Heart left ventricle (tissue), 13 donors: ENCODE results near the gene NCAM1.

Experiments used
- POLR2A ChIP-seq, 2 donors: fragments of 450-650 bp; IDR thresholded peaks; one replicate each; pipeline ENCODE4 v1.6.1; 2017; ENCODE audit warnings: antibody characterized with exemption in 2 of 2, mild to moderate bottlenecking in 2 of 2, moderate library complexity in 2 of 2
- TF ChIP-seq, protein P1 (sequence below), 12 donors: fragments of 200-600 bp; sonication (generic) in 4 of 12; IDR thresholded peaks; one replicate each; pipeline versions ENCODE4 v1.5.0 to v1.8.0; 2018 to 2022; ENCODE audit warnings: antibody characterized with exemption in 12 of 12, mild to moderate bottlenecking in 5 of 12
- donor health status: ischemic (EF 13 %, LVEDD 7.1; RV severe dilation, severe dysfunction).
- donor health status: DM: no; HTN: yes; CAD: no.
- donor health status: DM: no; HTN: no; CAD: no.
- donor health status: ischemic (EF 25% LVEDD 6.9; RV normal size, moderate dysfunction).
- donor health status: ischemic (EF 25% LVEDD 5.7; RV mildly dilated, moderate dysfunction).
- donor health status: ischemic (EF 35%, LVEDD 5.7; RV mildly dilated, moderate dysfunction).
- donor health status: nonischemic (EF 11% LVEDD 7.7; RV severe dilation, severe dysfunction).
- donor health status: DM: yes; HTN: yes; CAD: no.
- donor health status: PGD.
- donor health status: ischemic (EF 29% LVEDD 5.4; RV normal size, mild dysfunction).
- donor health status: nonischemic (EF 23%, LVEDD 6.1; RV moderate dilation, normal function).

DNA sequence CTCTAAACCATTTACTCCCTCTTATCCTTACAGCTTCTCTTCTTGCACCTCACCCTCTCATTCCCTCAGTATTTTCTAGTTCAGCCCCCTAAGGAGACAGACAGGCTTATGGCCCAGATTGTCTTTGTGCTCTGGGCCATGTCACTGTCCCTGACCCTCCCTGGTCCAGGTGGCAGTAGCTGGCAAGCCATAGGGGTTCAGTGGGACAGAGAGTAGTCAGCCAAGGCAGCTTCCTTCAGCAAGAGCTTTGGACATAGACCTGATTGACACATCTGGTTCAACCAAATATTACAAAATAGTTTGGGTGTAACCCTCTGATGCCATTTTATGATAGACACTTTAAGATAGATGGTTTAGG is 53.9 kb downstream of the NCAM1 start:
- TF ChIP-seq, protein P1, sequence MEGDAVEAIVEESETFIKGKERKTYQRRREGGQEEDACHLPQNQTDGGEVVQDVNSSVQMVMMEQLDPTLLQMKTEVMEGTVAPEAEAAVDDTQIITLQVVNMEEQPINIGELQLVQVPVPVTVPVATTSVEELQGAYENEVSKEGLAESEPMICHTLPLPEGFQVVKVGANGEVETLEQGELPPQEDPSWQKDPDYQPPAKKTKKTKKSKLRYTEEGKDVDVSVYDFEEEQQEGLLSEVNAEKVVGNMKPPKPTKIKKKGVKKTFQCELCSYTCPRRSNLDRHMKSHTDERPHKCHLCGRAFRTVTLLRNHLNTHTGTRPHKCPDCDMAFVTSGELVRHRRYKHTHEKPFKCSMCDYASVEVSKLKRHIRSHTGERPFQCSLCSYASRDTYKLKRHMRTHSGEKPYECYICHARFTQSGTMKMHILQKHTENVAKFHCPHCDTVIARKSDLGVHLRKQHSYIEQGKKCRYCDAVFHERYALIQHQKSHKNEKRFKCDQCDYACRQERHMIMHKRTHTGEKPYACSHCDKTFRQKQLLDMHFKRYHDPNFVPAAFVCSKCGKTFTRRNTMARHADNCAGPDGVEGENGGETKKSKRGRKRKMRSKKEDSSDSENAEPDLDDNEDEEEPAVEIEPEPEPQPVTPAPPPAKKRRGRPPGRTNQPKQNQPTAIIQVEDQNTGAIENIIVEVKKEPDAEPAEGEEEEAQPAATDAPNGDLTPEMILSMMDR (IDR thresholded peaks at IDR 0.05), result no peak
- no peak for TF ChIP-seq POLR2A (IDR thresholded peaks at IDR 0.05)
